HT1080 (cell line): ENCODE results near the gene DPEP1. TPM values are rescaled to one million over a fixed set of nuclear protein-coding genes. Genes with fewer than 3 reads are reported as not detected.
A peak's percentile ranks its signal among the peaks of the same experiment; 100 is the strongest.

Source experiments
- DNase-seq: peaks from one replicate; pipeline ENCODE4 v3.0.0-alpha.2; 2015; ENCODE audit warnings: low read depth
- total RNA-seq: library from RNA; depleted of rRNA; stranded (reverse); fragments of >200 nt; shearing (Covaris generic); gene quantifications from 2 replicates; pipeline ENCODE4 v1.2.3, GENCODE V29; 2014; rRNA removed

The DPEP1 gene
- total RNA-seq, 1 experiment from 2014 or later: not detected

DNA sequence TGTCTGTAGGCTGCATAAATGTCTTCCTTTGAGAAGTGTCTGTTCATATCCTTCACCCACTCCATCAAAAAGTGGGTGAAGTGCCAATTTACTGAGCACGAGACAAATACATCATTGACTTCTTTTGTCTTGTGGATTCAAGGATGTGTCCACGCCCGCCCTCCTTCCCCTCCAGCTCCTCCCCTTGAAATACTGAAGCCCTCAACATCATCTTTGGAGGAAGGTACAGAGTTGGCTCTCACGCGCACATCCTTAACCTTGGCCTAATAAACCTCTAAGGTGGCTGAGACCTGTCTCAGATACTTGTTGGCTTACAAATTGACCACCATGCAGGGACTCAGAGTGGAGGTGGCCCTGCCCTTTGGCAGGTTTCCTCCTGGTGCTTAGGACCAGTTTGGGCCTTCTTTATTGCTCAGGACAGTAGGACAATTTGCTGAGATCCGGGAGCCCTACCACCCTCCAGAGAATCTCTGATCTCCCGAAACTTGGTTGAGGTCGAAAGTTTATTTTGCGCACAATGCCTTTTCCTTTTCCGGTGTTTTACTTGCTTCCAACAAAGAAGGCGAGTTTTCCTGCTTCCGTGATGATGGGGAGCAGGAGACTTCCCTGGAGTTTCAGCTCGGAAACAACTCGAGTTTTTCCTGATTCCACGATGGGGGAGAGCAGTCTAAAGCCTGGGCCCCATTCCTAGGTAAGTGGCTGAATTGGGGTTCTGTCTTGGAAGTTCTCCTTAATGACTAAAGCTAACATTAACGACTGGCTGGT is 58.9 kb downstream of the DPEP1 start:
- no peak for DNase-seq

DNA sequence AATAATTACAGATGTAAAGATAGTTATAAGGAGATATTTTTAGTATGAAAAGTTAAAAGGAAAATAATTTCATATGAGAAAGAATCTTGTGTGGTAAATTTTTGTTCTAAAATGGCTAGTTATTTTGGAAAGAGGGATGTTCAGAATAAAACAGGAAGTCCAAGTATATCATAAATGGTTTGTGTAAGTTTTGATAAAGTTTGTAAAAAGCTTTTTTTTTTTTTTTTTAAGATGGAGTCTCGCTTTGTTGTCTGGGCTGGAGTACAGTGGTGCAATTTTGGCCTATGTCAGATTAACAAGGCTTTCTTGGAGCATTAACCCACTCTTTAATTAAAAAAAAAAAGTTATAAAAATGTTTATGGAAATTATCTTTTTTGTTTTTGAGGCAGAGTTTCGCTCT is 64.8 kb downstream of the DPEP1 start:
- DNase-seq: no peak

DNA sequence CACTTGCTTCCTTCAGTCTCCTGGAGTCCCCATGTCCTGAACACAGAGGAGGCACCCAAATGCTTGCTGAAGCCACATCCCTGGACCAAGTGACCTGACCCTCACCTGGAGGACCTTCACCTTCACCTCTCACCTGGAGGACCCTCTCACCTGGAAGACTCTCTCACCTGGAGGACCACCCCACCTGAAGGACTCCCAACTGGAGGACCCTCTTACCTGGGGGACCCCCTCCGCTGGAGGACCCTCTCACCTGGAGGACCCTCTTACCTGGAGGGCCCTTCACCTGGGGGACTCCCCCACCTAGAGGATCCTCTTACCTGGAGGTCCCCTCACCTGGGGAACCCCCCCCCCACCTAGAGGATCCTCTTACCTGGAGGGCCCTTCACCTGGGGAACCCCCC is 72.5 kb downstream of the DPEP1 start:
- no peak for DNase-seq

DNA sequence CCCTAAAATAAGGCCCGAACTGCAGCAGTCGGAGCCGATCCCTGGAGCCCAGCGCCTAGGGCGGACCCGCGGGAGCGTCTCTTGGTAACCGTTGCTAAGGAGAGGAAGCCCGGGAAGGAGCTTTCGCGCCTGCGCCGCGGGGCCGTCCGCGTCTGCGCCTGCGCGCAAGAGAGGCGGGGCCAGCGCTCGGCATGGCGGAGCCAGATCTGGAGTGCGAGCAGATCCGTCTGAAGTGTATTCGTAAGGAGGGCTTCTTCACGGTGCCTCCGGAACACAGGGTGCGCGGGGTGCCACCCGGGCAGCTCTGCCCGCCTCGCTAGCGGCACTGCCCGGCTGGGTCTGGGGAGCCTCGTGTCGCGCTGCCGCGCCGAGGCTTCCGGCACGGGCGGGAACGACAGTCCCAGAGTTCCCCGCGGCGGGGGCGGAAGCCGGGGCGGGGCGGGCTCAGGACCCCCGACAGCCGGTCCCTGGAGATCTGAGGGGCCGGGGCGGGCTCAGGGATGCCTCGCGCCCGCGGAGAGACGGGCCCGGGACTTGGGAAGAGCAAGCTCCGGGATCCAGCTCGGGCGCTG is 73.2 kb downstream of the DPEP1 start, which contains the start of gene CDK10:
CDK10 (plus strand) TSS at position 170 of the 572 bp plus-strand sequence; CDS start at position 192, 22 bp downstream.
- peak; percentile 80 for DNase-seq

DNA sequence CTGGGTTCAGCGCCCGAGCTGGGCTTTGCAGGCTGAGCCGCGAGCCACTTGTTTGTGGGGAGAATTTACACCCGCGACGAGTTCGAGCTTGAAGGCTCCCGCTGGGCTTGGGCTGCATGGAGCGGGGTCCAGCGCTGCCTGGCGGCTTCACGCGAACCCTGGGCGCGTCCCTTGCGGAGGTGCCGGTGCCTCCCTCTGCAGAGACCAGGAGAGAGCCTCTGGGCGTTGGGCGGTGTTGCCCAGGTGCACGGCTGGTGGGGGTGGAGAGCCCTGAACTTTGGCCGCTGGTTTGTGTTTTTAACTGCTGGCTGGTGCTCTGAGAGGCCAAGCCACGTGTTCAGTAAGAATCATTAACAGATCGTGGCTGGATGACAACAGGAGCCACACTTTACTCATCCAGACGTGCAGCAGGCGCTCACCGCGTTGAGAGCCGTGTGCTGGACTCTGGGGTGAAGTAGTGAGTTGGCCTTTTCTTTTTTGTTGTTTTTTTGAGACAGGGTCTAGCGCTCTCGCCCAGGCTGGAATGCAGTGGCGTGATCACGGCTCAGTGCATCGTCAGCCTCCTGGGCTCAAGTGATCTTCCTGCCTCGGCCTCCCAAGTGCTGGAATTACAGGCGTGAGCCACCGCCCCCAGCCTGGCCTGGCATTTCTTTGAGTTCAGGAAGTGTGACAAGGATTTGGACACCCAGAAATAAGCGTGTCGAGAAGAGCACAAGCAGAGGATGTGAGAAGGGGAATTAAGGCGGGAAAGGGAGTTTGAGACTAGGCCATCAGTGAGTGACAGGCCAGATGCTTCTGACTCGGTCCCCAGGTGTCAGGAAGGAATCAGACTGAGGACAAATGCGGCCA is 73.9 kb downstream of the DPEP1 start:
- peak; percentile 26 for DNase-seq

Other genes starting within 250 kb of the DPEP1 start
- gene ANKRD11, start 123.1 kb upstream of the DPEP1 start, total RNA-seq: 62.6 and 79.1 TPM in 2 replicates
- gene SPG7, start 105.2 kb upstream of the DPEP1 start, total RNA-seq: 98.5 and 101 TPM in 2 replicates
- 4,778 and 6,062 TPM in 2 replicates for gene RPL13, start 53.0 kb upstream of the DPEP1 start, total RNA-seq
- 0.87 TPM in 1 of 2 replicates, not detected in the other for gene CPNE7, start 37.9 kb upstream of the DPEP1 start, total RNA-seq
- gene CHMP1A, start 44.1 kb downstream of the DPEP1 start, total RNA-seq: 107 and 120 TPM in 2 replicates
- 5.4 and 5.6 TPM in 2 replicates for gene SPATA33, start 44.2 kb downstream of the DPEP1 start, total RNA-seq
- gene CDK10, start 73.0 kb downstream of the DPEP1 start, total RNA-seq: 39.2 and 44.5 TPM in 2 replicates
- 14.4 and 15.1 TPM in 2 replicates for gene SPATA2L, start 88.1 kb downstream of the DPEP1 start, total RNA-seq
- gene VPS9D1, start 107.3 kb downstream of the DPEP1 start, total RNA-seq: 13.4 and 16.0 TPM in 2 replicates
- 14.8 and 17.6 TPM in 2 replicates for gene ZNF276, start 107.9 kb downstream of the DPEP1 start, total RNA-seq
- gene FANCA, start 203.0 kb downstream of the DPEP1 start, total RNA-seq: 45.4 and 60.1 TPM in 2 replicates
- gene SPIRE2, start 214.8 kb downstream of the DPEP1 start, total RNA-seq: 1.0 and 2.1 TPM in 2 replicates